IPS-15b (cell line): ENCODE data around the gene MBD4.

Experiments used
- H3K27me3 ChIP-seq: one replicate; pipeline ENCODE4 v1.6.1; 2013; ENCODE audit warnings: low read length; ENCODE audit not compliant: control insufficient read depth, insufficient read depth
- H3K36me3 ChIP-seq: one replicate; pipeline ENCODE4 v1.6.1; 2013; ENCODE audit warnings: low read length; ENCODE audit not compliant: control insufficient read depth, insufficient read depth
- H3K4me1 ChIP-seq: one replicate; pipeline ENCODE4 v1.6.1; 2013; ENCODE audit warnings: mild to moderate bottlenecking, low read length; ENCODE audit not compliant: control insufficient read depth, insufficient read depth
- H3K4me3 ChIP-seq: one replicate; pipeline ENCODE4 v1.5.1; 2013; ENCODE audit warnings: low read depth, low read length
- H3K9ac ChIP-seq: one replicate; pipeline ENCODE4 v1.6.1; 2013; ENCODE audit warnings: low read depth, mild to moderate bottlenecking, low read length
- H3K9me3 ChIP-seq: one replicate; pipeline ENCODE4 v1.6.1; 2013; ENCODE audit warnings: mild to moderate bottlenecking, low read length; ENCODE audit not compliant: control insufficient read depth, insufficient read depth

The MBD4 gene

DNA sequence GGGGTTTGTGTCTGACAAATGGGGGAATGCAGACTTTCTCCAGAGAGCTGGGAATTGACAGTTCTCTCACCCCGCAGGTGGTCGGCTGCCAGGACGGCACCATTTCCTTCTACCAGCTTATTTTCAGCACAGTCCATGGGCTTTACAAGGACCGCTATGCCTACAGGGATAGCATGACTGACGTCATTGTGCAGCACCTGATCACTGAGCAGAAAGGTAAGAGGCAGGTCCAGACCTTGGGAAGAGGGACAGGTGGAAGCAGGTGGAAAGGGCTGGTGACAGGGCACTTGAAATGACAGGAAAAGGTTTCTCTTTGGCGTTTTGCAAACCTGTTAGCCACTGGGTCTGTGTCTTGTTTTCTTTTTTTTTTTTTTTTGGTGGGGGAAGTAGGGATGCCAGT is 36.8 kb upstream of the MBD4 start:
- H3K36me3 ChIP-seq = peaks cover 18% of the 10 kb centered on the region
- no peaks in the 10 kb centered on the region for H3K9me3 ChIP-seq
- no peak overlapping the region for H3K4me3 ChIP-seq
- no peak overlapping the region for H3K9ac ChIP-seq
- H3K4me1 ChIP-seq = no peaks in the 10 kb centered on the region
- H3K27me3 ChIP-seq = no peaks in the 10 kb centered on the region

DNA sequence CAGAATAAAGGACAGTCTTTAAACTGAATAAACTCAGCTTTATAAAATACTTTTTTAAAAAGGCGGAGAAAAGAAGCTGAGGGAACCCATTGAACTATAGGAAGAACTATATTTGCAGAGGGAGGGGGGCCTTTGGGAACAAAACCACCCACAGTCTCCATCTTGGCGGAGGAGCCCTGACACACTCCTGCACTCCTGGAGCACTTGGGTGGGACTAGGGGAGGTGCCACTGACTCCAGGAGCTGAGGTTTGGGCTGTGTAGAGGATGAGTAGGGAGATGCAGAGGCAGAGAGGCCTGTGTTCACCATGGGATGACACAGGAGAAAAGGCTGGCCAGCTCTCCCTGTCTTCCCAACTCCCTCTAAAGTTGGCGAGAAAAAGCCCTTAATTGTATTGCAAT is 36.1 kb upstream of the MBD4 start:
- no peaks in the 10 kb centered on the region for H3K27me3 ChIP-seq
- H3K36me3 ChIP-seq = peaks cover 18% of the 10 kb centered on the region
- H3K9me3 ChIP-seq = no peaks in the 10 kb centered on the region
- no peak overlapping the region for H3K4me3 ChIP-seq
- no peak overlapping the region for H3K9ac ChIP-seq
- no peaks in the 10 kb centered on the region for H3K4me1 ChIP-seq

DNA sequence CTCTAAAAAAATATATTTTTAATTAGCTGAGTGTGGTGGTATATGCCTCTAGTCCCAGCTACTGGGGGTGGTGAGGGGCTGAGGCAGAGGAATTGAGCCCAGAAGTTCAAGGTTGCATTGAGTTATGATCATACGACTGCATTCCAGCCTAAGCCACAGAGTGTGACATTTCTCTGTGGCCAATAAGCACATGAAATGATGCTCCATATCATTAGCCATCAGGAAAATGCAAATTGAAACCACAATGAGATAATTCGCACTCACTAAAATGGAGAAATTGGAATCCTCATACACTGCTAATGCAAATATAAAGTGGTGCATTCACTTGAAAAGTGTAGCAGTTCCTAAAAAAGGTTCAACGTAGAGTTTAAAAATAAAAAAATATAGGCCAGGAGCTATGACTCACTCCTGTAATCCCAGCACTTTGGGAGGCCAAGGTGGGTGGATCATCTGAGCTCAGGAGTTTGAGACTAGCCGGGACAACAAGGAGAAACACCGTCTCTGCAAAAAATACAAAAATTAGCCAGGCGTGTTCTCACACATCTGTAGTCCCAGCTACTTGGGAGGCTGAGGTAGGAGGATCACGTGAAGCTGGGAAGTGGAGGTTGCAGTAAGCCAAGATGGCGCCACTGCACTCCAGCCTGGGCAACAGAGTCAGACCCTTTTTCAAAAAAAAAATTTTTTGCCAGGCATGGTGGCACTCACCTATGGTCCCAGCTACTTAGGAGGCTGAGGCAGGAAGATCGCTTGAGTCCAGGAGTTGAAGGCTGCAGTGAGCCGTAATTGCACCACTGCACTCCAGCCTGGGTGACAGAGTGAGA is 35.4 kb upstream of the MBD4 start:
- no peak overlapping the region for H3K9ac ChIP-seq
- H3K9me3 ChIP-seq = no peaks in the 10 kb centered on the region
- H3K4me1 ChIP-seq = no peaks in the 10 kb centered on the region
- peaks cover 14% of the 10 kb centered on the region for H3K36me3 ChIP-seq
- H3K27me3 ChIP-seq = no peaks in the 10 kb centered on the region
- H3K4me3 ChIP-seq = no peak overlapping the region

DNA sequence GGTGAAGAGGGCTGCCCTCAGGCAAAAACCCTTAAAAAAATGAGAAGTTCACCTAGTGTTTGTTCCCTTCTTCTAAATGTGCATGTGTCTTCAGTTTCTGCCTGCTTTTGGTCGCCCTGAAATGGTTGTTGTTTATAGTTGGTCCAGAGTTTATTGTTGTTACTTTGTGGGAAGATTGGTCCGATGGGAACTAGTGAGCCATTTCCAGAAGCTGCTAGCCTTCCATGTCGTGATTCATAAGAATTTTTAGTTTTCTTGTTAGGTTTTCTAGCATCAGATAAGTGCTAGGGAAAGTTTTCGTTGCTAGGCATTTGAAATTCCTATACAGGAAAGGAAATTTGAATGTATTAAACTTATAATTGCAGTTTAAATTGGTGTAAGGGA is 34.0 kb upstream of the MBD4 start:
- H3K4me1 ChIP-seq = no peaks in the 10 kb centered on the region
- peaks cover 8% of the 10 kb centered on the region for H3K36me3 ChIP-seq
- no peak overlapping the region for H3K9ac ChIP-seq
- H3K9me3 ChIP-seq = no peaks in the 10 kb centered on the region
- no peaks in the 10 kb centered on the region for H3K27me3 ChIP-seq
- no peak overlapping the region for H3K4me3 ChIP-seq

DNA sequence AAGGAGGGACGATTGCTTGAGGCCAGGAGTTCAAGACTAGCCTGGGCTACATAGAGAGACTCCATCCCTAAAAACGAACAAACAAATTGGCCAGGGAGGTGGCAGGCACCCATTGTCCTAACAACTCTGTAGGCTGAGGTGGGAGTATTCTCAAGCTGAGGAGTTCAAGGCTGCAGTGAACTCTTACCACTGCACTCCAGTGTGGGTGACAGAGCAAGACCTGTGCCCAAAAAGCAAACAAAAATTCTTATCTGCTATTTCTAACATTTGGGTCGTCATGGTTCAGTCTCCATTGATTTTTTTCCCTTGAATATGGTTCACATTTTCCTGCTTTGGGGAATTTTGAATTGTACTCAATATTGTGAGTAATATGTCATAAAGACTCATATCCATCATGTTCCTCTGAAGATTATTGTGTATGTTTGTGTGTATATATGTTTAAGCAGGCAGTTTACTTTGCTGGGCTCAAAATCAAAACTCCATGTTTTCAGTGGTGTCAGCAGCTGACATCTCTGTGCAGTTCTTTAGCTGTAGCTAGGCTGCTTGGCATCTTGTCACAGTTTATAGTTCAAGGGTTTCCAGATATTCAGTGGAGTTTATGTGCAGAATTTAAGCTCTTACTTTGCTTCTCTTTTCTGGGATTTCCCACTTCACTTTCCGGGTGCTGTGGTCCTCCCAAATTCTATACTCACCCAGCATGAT is 33.5 kb upstream of the MBD4 start:
- no peak overlapping the region for H3K4me3 ChIP-seq
- H3K36me3 ChIP-seq = peaks cover 8% of the 10 kb centered on the region
- no peaks in the 10 kb centered on the region for H3K4me1 ChIP-seq
- no peak overlapping the region for H3K9ac ChIP-seq
- H3K9me3 ChIP-seq = no peaks in the 10 kb centered on the region
- no peaks in the 10 kb centered on the region for H3K27me3 ChIP-seq

DNA sequence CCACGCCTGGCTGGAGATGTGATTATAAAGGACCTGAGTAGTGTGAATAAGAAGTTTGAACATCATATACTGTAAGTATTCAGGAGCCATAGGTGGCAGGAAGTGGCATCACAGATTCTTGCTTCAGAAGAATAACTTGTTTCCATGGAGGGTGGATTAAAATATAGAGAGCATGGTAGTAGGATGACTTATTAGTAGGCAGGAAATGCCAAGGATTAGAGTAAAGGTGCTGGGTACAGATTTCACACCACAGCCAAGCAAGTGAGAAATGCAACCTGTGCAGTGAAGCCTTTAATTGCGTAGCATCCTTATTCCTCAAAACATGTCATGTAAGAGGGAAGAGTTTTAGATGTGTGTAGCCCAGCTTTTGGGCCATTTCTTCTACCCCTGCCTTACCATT is 31.1 kb upstream of the MBD4 start:
- Histone ChIP-seq H3K4me3 (no peak overlapping the region), H3K27me3 (no peaks in the 10 kb centered on the region)

DNA sequence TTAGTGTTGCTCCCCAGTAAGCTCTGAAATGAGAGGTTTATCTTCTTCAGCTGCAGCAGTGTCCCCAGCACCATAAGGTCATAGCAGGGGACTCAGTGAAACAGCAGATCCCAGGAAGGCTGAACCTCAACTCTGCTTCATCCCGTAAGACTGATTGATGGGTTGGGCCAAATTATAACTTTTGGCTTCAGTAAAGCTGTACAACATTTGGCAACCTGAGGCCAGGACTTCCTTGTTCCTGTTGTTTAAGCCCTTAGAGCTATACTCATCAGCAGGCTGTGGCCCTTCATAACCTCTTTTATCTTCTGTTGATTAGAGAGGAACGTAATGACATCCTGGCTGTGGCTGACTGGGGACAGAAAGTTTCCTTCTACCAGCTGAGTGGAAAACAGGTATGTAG is 29.3 kb upstream of the MBD4 start:
- no peaks in the 10 kb centered on the region for H3K27me3 ChIP-seq
- H3K9me3 ChIP-seq = no peaks in the 10 kb centered on the region
- H3K9ac ChIP-seq = no peak overlapping the region
- peaks cover 3% of the 10 kb centered on the region for H3K36me3 ChIP-seq
- no peak overlapping the region for H3K4me3 ChIP-seq
- no peaks in the 10 kb centered on the region for H3K4me1 ChIP-seq

More for the DNA sequence above, 31.1 kb upstream of the MBD4 start:
- H3K4me1 ChIP-seq = no peaks in the 10 kb centered on the region
- H3K9me3 ChIP-seq = no peaks in the 10 kb centered on the region
- H3K36me3 ChIP-seq = peaks cover under 1% of the 10 kb centered on the region
- H3K9ac ChIP-seq = no peak overlapping the region

DNA sequence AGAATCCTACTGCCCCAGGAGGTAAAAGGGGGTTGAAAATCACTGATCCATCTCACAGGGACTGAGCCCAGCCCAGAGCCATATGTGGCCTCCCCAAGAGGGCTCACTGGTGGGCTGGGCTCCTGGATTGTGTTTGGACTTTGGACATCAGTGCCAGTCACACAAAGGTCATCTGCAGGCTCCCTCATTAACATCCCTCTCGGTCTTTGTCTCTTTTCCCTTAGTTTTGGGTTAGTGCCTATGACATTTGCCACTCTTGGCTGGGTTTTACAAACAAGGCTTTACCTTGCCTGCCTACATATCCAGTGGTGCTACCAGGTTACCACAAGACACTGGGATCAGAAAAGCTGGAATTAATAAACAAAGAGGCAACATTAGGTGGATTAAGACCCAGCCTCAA is 28.2 kb upstream of the MBD4 start:
- Histone ChIP-seq H3K4me3 (no peak overlapping the region), H3K9ac (no peak overlapping the region), H3K4me1 (no peaks in the 10 kb centered on the region), H3K36me3 (peaks cover 9% of the 10 kb centered on the region), H3K9me3 (no peaks in the 10 kb centered on the region), H3K27me3 (no peaks in the 10 kb centered on the region)

DNA sequence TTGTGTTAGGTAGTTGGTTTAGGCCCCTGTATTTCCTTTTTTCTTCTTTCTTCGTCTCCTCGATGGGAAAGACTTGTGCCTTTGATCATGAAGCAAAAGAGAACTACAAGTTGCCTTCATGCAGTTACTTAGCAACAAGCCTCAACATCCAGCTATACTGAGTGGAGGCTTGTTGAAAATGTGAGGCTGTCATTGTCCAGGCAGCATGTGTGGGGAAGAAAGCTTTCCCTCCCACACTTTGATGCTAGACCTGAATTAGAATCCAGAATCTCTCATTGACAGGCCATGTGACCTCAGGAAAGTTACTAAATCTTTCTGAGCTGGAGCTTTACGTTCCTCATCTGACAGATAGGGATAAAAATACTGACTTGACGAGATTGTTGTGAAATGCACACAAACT is 24.0 kb upstream of the MBD4 start:
- H3K9me3 ChIP-seq = no peaks in the 10 kb centered on the region
- H3K4me1 ChIP-seq = no peaks in the 10 kb centered on the region
- no peaks in the 10 kb centered on the region for H3K27me3 ChIP-seq
- H3K36me3 ChIP-seq = peaks cover 11% of the 10 kb centered on the region
- no peak overlapping the region for H3K9ac ChIP-seq
- H3K4me3 ChIP-seq = no peak overlapping the region

DNA sequence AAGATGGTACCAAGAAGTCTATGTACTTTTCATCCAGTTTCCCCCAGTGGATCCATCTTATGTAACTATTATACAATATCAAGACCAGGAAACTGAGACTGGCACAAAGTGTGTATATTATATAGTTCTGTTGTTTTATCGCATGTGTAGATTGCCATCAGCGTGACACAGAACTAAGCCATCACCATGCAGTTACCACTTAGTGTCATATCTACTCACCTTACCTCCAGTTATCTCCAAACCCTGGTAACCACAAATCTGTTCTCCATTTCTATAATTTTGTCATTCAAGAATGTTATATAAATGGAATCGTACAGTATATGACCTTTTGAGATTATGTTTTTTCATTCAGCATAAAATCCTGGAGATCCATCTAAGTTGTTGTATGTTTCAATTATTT is 23.3 kb upstream of the MBD4 start:
- no peak overlapping the region for H3K9ac ChIP-seq
- peaks cover 11% of the 10 kb centered on the region for H3K36me3 ChIP-seq
- H3K9me3 ChIP-seq = no peaks in the 10 kb centered on the region
- H3K27me3 ChIP-seq = no peaks in the 10 kb centered on the region
- no peaks in the 10 kb centered on the region for H3K4me1 ChIP-seq
- H3K4me3 ChIP-seq = no peak overlapping the region

DNA sequence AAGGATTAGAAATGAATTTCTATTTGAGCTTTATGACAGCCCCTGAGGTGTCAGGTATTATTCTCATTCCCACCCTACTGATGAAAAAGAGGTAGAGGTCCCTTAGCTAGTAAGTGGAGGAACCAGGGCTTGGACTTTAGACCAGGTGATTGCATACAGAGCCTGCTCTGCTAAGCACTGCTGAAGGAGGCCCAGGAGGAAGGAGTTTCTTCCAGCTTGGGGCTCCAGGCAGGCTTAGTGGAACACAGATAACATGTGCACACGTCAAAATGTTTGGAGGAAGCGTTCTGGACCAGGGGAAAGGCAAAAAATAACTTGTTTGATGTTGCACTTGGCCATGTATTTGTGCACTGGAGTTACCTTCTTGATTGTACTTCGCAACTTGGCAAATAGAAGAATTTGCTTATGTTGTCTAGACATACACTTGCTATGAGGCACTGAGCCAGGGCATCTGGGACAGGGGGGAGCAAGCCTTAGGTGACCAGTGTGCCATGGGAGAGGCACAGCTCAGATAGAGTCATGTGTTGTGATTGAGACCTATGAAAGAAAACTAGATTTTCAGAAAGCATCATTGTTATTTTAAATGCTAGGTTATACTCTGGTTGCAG is 22.7 kb upstream of the MBD4 start:
- Histone ChIP-seq H3K4me1 (no peaks in the 10 kb centered on the region), H3K27me3 (no peaks in the 10 kb centered on the region), H3K4me3 (no peak overlapping the region), H3K9ac (no peak overlapping the region), H3K36me3 (peaks cover 11% of the 10 kb centered on the region), H3K9me3 (no peaks in the 10 kb centered on the region)
